Activated CD4-positive, alpha-beta T cell treated with anti-CD3 and anti-CD28 coated beads, Interleukin-2, amount 10 ng/mL, durations not matched to agents 24 days and 14 days (primary cell): Measurements from ENCODE around the gene ANAPC13. TPM values are rescaled to one million over a fixed set of nuclear protein-coding genes. Genes with fewer than 3 reads are reported as not detected.

Experiments
- DNase-seq: peaks from one replicate; pipeline ENCODE4 v3.0.0; 2022
- H3K27ac Mint-ChIP-seq: one replicate; pipeline ENCODE4 v1.8.0; 2022; ENCODE audit warnings: mild to moderate bottlenecking, mixed read lengths
- H3K27me3 Mint-ChIP-seq: one replicate; pipeline ENCODE4 v1.8.0; 2022; ENCODE audit warnings: mixed read lengths
- H3K36me3 Mint-ChIP-seq: one replicate; pipeline ENCODE4 v1.8.0; 2022; ENCODE audit warnings: low read depth, mild to moderate bottlenecking, mixed read lengths
- H3K4me1 Mint-ChIP-seq: one replicate; pipeline ENCODE4 v1.8.0; 2021; ENCODE audit warnings: mixed read lengths
- H3K4me3 Mint-ChIP-seq: one replicate; pipeline ENCODE4 v1.8.0; 2022; ENCODE audit warnings: mild to moderate bottlenecking, moderate library complexity, mixed read lengths
- H3K9me3 Mint-ChIP-seq: one replicate; pipeline ENCODE4 v1.8.0; 2021; ENCODE audit warnings: mixed read lengths
- intact Hi-C: fragments of 100-400 bp; cut with micrococcal nuclease; formaldehyde crosslinking; loops from one replicate; pipeline ENCODE4 v1.15.1; 2023
- total RNA-seq: library from RNA; stranded (reverse); gene quantifications from 2 replicates; pipeline ENCODE4 v1.2.3, GENCODE V29; 2022

ANAPC13 gene
- total RNA-seq, 1 donor from 2014 or later: 30.0 TPM

- intact Hi-C loops: no loop called here
- Mint-ChIP-seq H3K27me3 (peaks cover 15% of the 10 kb centered on the region), H3K27ac (no peak overlapping the region)
Measured at GRCh38 chr3:134428401-134428800, 57.4 kb downstream of the ANAPC13 start.

More at GRCh38 chr3:134428401-134428800, 57.4 kb downstream of the ANAPC13 start:
- H3K4me1 Mint-ChIP-seq: no peaks in the 10 kb centered on the region
- no peak overlapping the region for H3K4me3 Mint-ChIP-seq
- H3K9me3 Mint-ChIP-seq: no peaks in the 10 kb centered on the region
- no peaks in the 10 kb centered on the region for H3K36me3 Mint-ChIP-seq
- DNase-seq: peak; percentile 26

Other genes with a start within 250 kb of the ANAPC13 start
- gene RYK, start 235.1 kb downstream of the ANAPC13 start, total RNA-seq: 17.2 and 19.9 TPM in 2 replicates
- not detected in 2 replicates for gene AMOTL2, start 111.5 kb downstream of the ANAPC13 start, total RNA-seq
- 18.6 and 20.5 TPM in 2 replicates for gene CEP63, start 72 bp upstream of the ANAPC13 start, total RNA-seq
- gene KY, start 165.0 kb upstream of the ANAPC13 start, total RNA-seq: not detected in 2 replicates